ENCODE measurements around the gene NEK9.
"Not testable (repeated sequence)": the region's sequence is repeated elsewhere in the genome, so short reads cannot be mapped to it uniquely, and the experiment has no call there.

The NEK9 gene

DNA sequence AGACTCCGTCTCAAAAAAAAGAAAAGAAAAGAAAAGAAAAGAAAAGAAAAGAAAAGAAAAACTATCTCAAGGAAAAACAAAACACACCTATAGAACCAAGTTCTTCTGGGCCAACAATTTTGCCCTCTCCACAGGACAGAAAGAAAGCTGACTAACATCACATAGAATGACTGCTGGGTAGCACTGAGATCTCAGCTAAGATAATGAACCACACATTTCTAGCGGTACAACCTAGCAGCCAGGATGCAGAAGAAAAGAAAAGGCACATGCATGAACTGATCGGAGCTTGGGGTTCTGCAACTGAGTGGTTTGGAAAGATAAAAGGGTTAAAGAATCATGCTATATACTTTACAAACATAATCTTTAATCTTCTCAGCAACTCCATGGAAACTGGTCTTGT lies 30.1 kb upstream of the NEK9 start:
- DNase-seq (ENCODE audit: extremely low read depth, low read depth) = no peak

DNA sequence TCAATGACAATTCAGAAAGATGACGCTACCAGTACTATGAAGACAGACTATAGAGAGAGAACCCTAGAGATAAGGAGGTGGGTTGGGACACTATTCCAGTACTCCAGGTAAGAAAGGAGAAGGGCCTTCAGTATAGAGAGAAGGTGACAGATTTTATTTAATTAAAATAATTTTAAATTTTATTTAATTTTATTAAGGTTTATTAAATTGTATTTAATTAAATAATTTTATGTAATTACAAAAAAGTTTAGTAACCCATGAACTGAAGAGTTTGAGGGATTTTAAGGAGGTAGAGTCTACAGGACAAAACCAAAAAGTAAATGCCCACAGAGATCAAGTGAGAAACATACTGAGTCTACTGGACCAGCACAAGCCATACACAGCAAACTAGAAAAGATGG lies 29.3 kb upstream of the NEK9 start:
- no peak overlapping the region for H3K4me3 ChIP-seq (replicated peaks; ENCODE audit: low read depth, low read length)
- TF ChIP-seq, protein P1, sequence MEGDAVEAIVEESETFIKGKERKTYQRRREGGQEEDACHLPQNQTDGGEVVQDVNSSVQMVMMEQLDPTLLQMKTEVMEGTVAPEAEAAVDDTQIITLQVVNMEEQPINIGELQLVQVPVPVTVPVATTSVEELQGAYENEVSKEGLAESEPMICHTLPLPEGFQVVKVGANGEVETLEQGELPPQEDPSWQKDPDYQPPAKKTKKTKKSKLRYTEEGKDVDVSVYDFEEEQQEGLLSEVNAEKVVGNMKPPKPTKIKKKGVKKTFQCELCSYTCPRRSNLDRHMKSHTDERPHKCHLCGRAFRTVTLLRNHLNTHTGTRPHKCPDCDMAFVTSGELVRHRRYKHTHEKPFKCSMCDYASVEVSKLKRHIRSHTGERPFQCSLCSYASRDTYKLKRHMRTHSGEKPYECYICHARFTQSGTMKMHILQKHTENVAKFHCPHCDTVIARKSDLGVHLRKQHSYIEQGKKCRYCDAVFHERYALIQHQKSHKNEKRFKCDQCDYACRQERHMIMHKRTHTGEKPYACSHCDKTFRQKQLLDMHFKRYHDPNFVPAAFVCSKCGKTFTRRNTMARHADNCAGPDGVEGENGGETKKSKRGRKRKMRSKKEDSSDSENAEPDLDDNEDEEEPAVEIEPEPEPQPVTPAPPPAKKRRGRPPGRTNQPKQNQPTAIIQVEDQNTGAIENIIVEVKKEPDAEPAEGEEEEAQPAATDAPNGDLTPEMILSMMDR (IDR thresholded peaks at IDR 0.05; ENCODE audit: low read depth, low read length, missing control alignments) = no peak
- no peak for DNase-seq (ENCODE audit: extremely low read depth, low read depth)

More for the DNA sequence above, 30.1 kb upstream of the NEK9 start:
- H3K4me3 ChIP-seq (replicated peaks; ENCODE audit: low read depth, low read length) = no peak overlapping the region
- TF ChIP-seq, protein P1 (IDR thresholded peaks at IDR 0.05; ENCODE audit: low read depth, low read length, missing control alignments) = no peak

DNA sequence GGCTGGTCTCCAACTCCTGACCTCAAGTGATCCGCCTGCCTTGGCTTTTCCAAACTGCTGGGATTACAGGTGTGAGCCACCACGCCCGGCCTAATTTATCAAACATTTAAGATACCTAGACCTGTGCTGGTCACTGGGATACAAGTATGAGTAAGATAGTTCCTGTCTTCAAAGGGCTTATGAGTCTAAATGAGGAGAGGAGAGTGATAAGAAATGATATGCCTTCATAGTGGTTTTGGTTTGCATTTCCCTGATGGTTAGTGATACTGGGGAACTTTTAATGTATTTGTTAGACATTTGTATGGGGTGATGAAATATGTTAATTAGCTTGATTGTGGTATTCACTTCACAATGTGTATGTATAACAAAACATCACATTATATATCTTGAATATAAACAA lies 28.3 kb upstream of the NEK9 start:
- TF ChIP-seq, protein P1 (IDR thresholded peaks at IDR 0.05; ENCODE audit: low read depth, low read length, missing control alignments) = no peak
- no peak for DNase-seq (ENCODE audit: extremely low read depth, low read depth)
- H3K4me3 ChIP-seq (replicated peaks; ENCODE audit: low read depth, low read length) = no peak overlapping the region

DNA sequence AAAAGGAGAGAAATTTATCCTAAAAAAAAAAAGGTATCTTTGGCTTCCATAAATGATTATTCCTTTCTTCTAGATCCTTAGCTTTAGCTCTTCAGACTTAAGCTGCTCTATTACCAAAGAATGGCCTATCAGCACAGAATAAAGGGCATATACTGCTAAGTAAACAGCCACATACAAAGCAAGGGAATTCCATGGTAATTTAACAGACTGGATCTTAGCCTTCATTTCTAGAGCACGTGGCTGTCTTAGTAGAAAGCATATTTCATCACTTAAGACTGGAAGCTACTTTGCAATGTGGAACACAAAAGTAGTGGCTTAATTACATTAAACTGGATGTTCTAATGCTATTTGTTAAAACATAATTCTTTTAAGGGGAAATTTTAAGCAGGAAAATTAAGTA lies 26.4 kb upstream of the NEK9 start:
- TF ChIP-seq, protein P1 (IDR thresholded peaks at IDR 0.05; ENCODE audit: low read depth, low read length, missing control alignments) = no peak
- DNase-seq (ENCODE audit: extremely low read depth, low read depth) = no peak
- no peak overlapping the region for H3K4me3 ChIP-seq (replicated peaks; ENCODE audit: low read depth, low read length)

DNA sequence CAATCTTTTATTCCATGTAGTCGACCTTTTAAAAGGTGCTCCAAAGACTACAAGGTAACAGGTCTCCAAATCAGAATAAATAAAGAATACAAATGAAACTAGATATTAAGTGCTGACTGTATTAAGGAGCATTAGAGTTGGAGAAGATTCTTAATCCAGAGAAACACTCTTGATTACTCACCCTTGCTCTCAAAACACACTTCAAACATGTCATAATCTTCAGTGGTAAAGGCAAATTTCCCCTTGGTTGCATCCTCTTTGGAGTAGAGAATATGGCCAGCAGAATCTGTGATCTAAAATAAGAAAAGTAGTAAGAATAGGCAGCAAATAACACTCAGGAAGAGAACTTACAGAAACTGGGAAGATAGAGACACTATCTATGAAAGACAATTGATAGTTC lies 25.0 kb upstream of the NEK9 start:
- DNase-seq (ENCODE audit: extremely low read depth, low read depth) = no peak
- TF ChIP-seq, protein P1 (IDR thresholded peaks at IDR 0.05; ENCODE audit: low read depth, low read length, missing control alignments) = no peak
- no peak overlapping the region for H3K4me3 ChIP-seq (replicated peaks; ENCODE audit: low read depth, low read length)

DNA sequence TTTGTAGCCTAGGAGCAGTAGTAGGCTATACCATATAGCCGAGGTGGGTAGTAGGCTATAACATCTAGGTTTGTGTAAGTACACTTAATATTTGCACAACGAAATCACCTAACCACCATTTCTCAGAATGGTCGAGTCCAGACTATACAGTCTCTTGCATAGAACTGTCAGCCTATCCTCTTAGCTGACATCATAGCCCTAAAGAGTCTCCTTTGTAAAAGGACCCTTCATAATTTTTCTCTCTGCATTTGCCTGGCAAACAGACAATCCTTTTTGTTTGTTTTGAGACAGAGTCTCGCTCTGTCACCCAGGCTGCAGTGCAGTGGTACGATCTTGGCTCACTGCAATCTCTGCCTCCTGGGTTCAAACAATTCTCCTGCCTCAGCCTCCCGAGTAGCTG lies 23.8 kb upstream of the NEK9 start:
- not testable (repeated sequence) for H3K4me3 ChIP-seq (replicated peaks; ENCODE audit: low read depth, low read length); DNase-seq (ENCODE audit: extremely low read depth, low read depth)

DNA sequence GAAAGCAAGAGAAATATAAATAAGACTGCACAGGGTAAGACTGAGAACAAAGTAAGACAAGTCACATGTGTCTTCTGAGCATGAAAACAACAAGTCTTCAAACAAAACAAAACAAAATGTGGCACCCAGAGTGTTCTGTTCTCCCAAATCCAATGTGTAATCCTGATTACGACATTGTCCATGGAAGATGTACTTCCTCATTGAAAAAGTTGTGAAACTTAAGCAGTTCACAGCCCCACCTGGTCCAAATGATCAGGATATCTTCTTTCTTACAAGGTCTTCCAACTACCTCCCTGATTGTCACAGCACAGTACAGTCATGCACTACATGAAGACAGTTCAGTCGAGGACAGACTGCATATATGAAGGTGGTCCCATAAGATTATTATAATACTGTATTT lies 23.3 kb upstream of the NEK9 start:
- DNase-seq (ENCODE audit: extremely low read depth, low read depth) = no peak
- H3K4me3 ChIP-seq (replicated peaks; ENCODE audit: low read depth, low read length) = no peak overlapping the region
- TF ChIP-seq, protein P1 (IDR thresholded peaks at IDR 0.05; ENCODE audit: low read depth, low read length, missing control alignments) = no peak

All from HFF-Myc (cell line).